ENCODE results near the gene DUOXA2.

DUOXA2 gene

DNA sequence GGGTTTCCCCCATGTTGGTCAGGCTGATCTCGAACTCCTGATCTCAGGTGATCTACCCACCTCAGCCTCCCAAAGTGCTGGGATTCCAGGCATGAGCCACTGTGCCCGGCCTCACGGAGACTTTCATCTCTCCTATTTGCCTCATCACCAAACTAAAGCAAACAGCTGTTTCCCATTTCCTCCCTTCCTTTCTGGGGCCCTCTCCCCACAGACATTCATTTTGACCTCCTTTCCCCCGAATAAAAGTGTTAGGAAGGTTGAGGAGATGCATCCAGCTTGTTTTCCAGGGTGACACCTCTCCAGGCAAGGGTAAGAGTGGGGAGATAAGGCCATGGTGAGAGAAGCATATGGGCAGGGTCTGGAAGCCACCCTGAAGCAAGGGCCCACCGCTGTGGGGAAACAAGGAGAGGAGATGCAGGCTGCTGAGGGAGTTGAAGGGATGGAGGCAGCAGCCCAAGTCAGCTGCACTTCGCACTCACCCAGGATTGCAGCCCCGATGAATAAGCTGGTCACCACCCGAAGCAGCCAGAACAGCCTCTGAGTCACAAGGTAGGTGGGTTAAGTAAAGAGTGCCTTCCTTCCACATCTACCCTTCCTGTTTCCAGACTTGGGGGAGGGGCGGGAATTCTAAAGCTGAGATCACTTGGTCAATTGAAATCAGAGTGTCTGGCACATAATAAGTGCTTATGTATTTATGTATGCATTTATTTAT lies 7.7 kb downstream of the DUOXA2 start:
- DNase-seq (ENCODE audit: extremely low spot score) = no peak
- CTCF ChIA-PET = interaction anchor here (0.6 kb wide), 1 partner anchor 56 kb away, joined by 3 read pairs; no protein-coding TSS in a partner anchor

GRCh38 chr15:45122719-45123118 lies 8.6 kb downstream of the DUOXA2 start:
- no peak for TF ChIP-seq BHLHE40 (IDR thresholded peaks at IDR 0.05; ENCODE audit: borderline replicate concordance)
- TF ChIP-seq FOXA1 (IDR thresholded peaks at IDR 0.05) = no peak
- no peak for TF ChIP-seq TARDBP (IDR thresholded peaks at IDR 0.05)
- no peak for TF ChIP-seq CTBP1 (IDR thresholded peaks at IDR 0.05; ENCODE audit: borderline replicate concordance)
- no peak for TF ChIP-seq ZNF384 (IDR thresholded peaks at IDR 0.05)
- TF ChIP-seq FOXM1 (IDR thresholded peaks at IDR 0.05; ENCODE audit: borderline replicate concordance) = no peak
- TF ChIP-seq FOXK2 (IDR thresholded peaks at IDR 0.05) = no peak
- POLR2A ChIA-PET = no interaction called here
- CTCF ChIA-PET = no interaction called here
- DNase-seq (ENCODE audit: extremely low spot score) = no peak

More for the DNA sequence above, 7.7 kb downstream of the DUOXA2 start:
- POLR2A ChIA-PET = no interaction called here
- TF ChIP-seq FOXM1 (IDR thresholded peaks at IDR 0.05; ENCODE audit: borderline replicate concordance) = no peak
- TF ChIP-seq ELF4 (IDR thresholded peaks at IDR 0.05) = no peak
- no peak for TF ChIP-seq TARDBP (IDR thresholded peaks at IDR 0.05)
- no peak for TF ChIP-seq SP1 (IDR thresholded peaks at IDR 0.05)
- TF ChIP-seq CTBP1 (IDR thresholded peaks at IDR 0.05; ENCODE audit: borderline replicate concordance) = no peak
- TF ChIP-seq HDGF (IDR thresholded peaks at IDR 0.05; ENCODE audit: borderline replicate concordance) = no peak
- no peak for TF ChIP-seq BHLHE40 (IDR thresholded peaks at IDR 0.05; ENCODE audit: borderline replicate concordance)
- TF ChIP-seq FOXA1 (IDR thresholded peaks at IDR 0.05) = no peak
- no peak for TF ChIP-seq FOXK2 (IDR thresholded peaks at IDR 0.05)
- no peak for TF ChIP-seq SUZ12 (IDR thresholded peaks at IDR 0.05)
- no peak for TF ChIP-seq PKNOX1 (IDR thresholded peaks at IDR 0.05)
- TF ChIP-seq NFRKB (IDR thresholded peaks at IDR 0.05) = no peak
- no peak for TF ChIP-seq LEF1 (IDR thresholded peaks at IDR 0.05; ENCODE audit: borderline replicate concordance)
- no peak for TF ChIP-seq ZNF384 (IDR thresholded peaks at IDR 0.05)
- no peak for TF ChIP-seq L3MBTL2 (conservative IDR thresholded peaks at IDR 0.05)
- TF ChIP-seq ARNT (IDR thresholded peaks at IDR 0.05) = no peak

- TF ChIP-seq ZNF384 (IDR thresholded peaks at IDR 0.05) = no peak
- CTCF ChIA-PET = no interaction called here
- POLR2A ChIA-PET = no interaction called here
- DNase-seq (ENCODE audit: extremely low spot score) = no peak
Observed at GRCh38 chr15:45123397-45123796, 9.3 kb downstream of the DUOXA2 start.

DNA sequence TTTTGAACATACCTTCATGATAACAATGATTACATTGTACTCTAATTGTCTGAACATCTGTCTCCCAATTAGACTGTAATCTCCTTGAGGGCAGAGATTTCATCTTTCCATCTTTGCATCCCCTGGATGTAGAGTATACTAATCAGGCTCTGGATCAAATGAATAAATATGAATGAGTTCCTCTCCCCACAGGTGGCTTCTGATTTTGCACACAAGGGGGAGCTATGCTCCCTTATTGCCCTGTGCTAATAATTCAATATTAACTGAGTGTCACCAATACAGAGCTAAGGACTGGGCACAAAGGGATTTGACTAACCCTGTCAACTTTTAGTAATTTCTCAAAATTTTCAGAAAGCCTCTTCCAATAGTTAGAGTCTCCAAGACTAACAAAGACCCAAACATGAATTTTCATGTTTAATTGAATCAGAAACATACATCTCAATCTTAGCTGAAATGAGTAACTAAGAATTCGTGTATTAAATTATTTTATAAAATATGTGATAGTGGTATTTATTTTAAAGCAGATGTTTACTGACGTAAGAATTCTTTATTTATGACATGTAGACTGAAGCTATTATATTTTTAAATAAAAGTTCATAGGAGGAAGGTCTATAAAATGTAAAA lies 12.5 kb downstream of the DUOXA2 start:
- no peak for TF ChIP-seq HDGF (IDR thresholded peaks at IDR 0.05; ENCODE audit: borderline replicate concordance)
- no peak for TF ChIP-seq L3MBTL2 (conservative IDR thresholded peaks at IDR 0.05)
- no peak for TF ChIP-seq SP1 (IDR thresholded peaks at IDR 0.05)
- no peak for TF ChIP-seq FOXK2 (IDR thresholded peaks at IDR 0.05)
- TF ChIP-seq PKNOX1 (IDR thresholded peaks at IDR 0.05) = peak; percentile 47; the same call in 1 of the 2 replicates
- ChIA-PET POLR2A (interaction anchor here (1.6 kb wide), 1 partner anchor 153 kb away, joined by 4 read pairs; no protein-coding TSS in a partner anchor), CTCF (interaction anchor here (0.7 to 1.1 kb wide), 4 partner anchors 8 to 37 kb away, joined by 3 to 8 read pairs (median 4); no protein-coding TSS in a partner anchor)
- peak; percentile 17 for DNase-seq (ENCODE audit: extremely low spot score)

GRCh38 chr15:45128971-45129639 lies 15.0 kb downstream of the DUOXA2 start:
- no peak for TF ChIP-seq TARDBP (IDR thresholded peaks at IDR 0.05)
- TF ChIP-seq LEF1 (IDR thresholded peaks at IDR 0.05; ENCODE audit: borderline replicate concordance) = no peak
- no peak for TF ChIP-seq L3MBTL2 (conservative IDR thresholded peaks at IDR 0.05)
- no peak for TF ChIP-seq ELF4 (IDR thresholded peaks at IDR 0.05)
- TF ChIP-seq NFRKB (IDR thresholded peaks at IDR 0.05) = no peak
- TF ChIP-seq ARNT (IDR thresholded peaks at IDR 0.05) = no peak
- TF ChIP-seq HDGF (IDR thresholded peaks at IDR 0.05; ENCODE audit: borderline replicate concordance) = no peak
- no peak for TF ChIP-seq SP1 (IDR thresholded peaks at IDR 0.05)
- TF ChIP-seq PKNOX1 (IDR thresholded peaks at IDR 0.05) = no peak
- TF ChIP-seq BHLHE40 (IDR thresholded peaks at IDR 0.05; ENCODE audit: borderline replicate concordance) = no peak
- TF ChIP-seq SUZ12 (IDR thresholded peaks at IDR 0.05) = no peak
- TF ChIP-seq FOXA1 (IDR thresholded peaks at IDR 0.05) = no peak
- TF ChIP-seq CTBP1 (IDR thresholded peaks at IDR 0.05; ENCODE audit: borderline replicate concordance) = no peak
- TF ChIP-seq ZNF384 (IDR thresholded peaks at IDR 0.05) = no peak
- no peak for TF ChIP-seq FOXM1 (IDR thresholded peaks at IDR 0.05; ENCODE audit: borderline replicate concordance)
- TF ChIP-seq FOXK2 (IDR thresholded peaks at IDR 0.05) = no peak
- ChIA-PET POLR2A (no interaction called here), CTCF (no interaction called here)
- no peak for DNase-seq (ENCODE audit: extremely low spot score)

- no peak for DNase-seq (ENCODE audit: extremely low spot score)
- POLR2A ChIA-PET = no interaction called here
- CTCF ChIA-PET = no interaction called here
- TF ChIP-seq HDGF (IDR thresholded peaks at IDR 0.05; ENCODE audit: borderline replicate concordance) (no peak), FOXM1 (IDR thresholded peaks at IDR 0.05; ENCODE audit: borderline replicate concordance) (no peak), CTBP1 (IDR thresholded peaks at IDR 0.05; ENCODE audit: borderline replicate concordance) (no peak)
Observed at GRCh38 chr15:45129651-45130129, 15.6 kb downstream of the DUOXA2 start, which contains the start of the genes DUOX1 and DUOXA1. Gene DUOX1, plus strand, starts transcription at chr15:45129994. Its CDS starts 1,973 bp downstream, at chr15:45131967. Gene DUOXA1, minus strand, starts transcription at chr15:45129879. Its CDS starts 6,865 bp downstream, at chr15:45123014.

Data from HEK293T (cell line).